Stomach (tissue), 9 donors: ENCODE measurements around the gene MMP20. TPM values are rescaled to one million over a fixed set of nuclear protein-coding genes. Genes with fewer than 3 reads are reported as not detected.

Experiments
- DNase-seq, 2 donors: peaks; one replicate each; pipeline versions ENCODE4 v3.0.0 to v3.0.0-alpha.2; 2013 to 2019
- H3K27ac ChIP-seq, 5 donors: fragments of 200-600 bp in 4 of 5; sonication (generic) in 4 of 5; one replicate each; pipeline ENCODE4 v1.5.1; 2013 to 2019; ENCODE audit warnings: mild to moderate bottlenecking in 1 of 5, moderate library complexity in 1 of 5
- H3K27me3 ChIP-seq, 3 donors: fragments of 200-600 bp; sonication (generic); one replicate each; pipeline ENCODE4 v1.5.1; 2017 to 2019; ENCODE audit warnings: mixed run types in 1 of 3
- H3K36me3 ChIP-seq, 4 donors: fragments of 200-600 bp; sonication (generic); 1 replicate in 3 of 4; 2 replicates in 1 of 4; pipeline ENCODE4 v1.5.1; 2016 to 2019
- H3K4me1 ChIP-seq, 4 donors: fragments of 200-600 bp; sonication (generic); one replicate each; pipeline ENCODE4 v1.5.1; 2016 to 2019
- H3K4me3 ChIP-seq, 4 donors: fragments of 200-600 bp; sonication (generic) in 3 of 4; one replicate each; pipeline ENCODE4 v1.5.1; 2016 to 2019; ENCODE audit warnings: mild to moderate bottlenecking in 1 of 4
- H3K9me3 ChIP-seq, 4 donors: fragments of 200-600 bp; sonication (generic); one replicate each; pipeline ENCODE4 v1.5.1; 2016 to 2019
- CTCF ChIP-seq, 7 experiments: fragments of 450-650 bp in 4 of 7; fragments of 200-600 bp in 3 of 7; sonication (generic) in 3 of 7; IDR thresholded peaks; one replicate each; pipeline ENCODE4 v1.5.1; 2016 to 2019; ENCODE audit warnings: antibody characterized with exemption in 7 of 7, control low read depth in 2 of 7, mild to moderate bottlenecking in 1 of 7
- EP300 ChIP-seq: sonication (generic); formaldehyde crosslinking; IDR thresholded peaks from one replicate; pipeline ENCODE4 v1.6.1; 2017; ENCODE audit warnings: antibody characterized with exemption
- POLR2A ChIP-seq, 4 donors: fragments of 450-650 bp; IDR thresholded peaks; one replicate each; pipeline ENCODE4 v1.6.1; 2016; ENCODE audit warnings: antibody characterized with exemption in 4 of 4, control low read depth in 2 of 4, mild to moderate bottlenecking in 1 of 4, moderate library complexity in 1 of 4
- POLR2AphosphoS5 ChIP-seq, 3 donors: sonication (generic); formaldehyde crosslinking; IDR thresholded peaks; one replicate each; pipeline ENCODE4 v1.6.1; 2016; ENCODE audit warnings: antibody characterized with exemption in 3 of 3
- WGBS, 5 donors: extraction: QIAGEN DNeasy Blood & Tissue Kit in 3 of 5; methylation state at CpG; one replicate each; pipeline versions ENCODE4 v1.1.5 to v1.1.7; 2013 to 2018; 5-methylcytosine and 5-hydroxymethylcytosine counted together
- intact Hi-C: fragments of 100-400 bp; cut with DNase I; formaldehyde crosslinking; loops from one replicate; pipeline ENCODE4 v1.15.1; 2023; ENCODE audit warnings: low total_unique reads
- polyA plus RNA-seq, 3 donors: library from polyadenylated mRNA; stranded (reverse); fragments of 200-250 nt; gene quantifications; one replicate each; pipeline ENCODE4 v1.2.3, GENCODE V29; 2013
- total RNA-seq, 5 donors: library from RNA; depleted of rRNA; stranded (reverse); fragments of >200 nt; gene quantifications; one replicate each; pipeline versions ENCODE4 v1.1.0 to v1.2.3, GENCODE V29; 2014 to 2016
- donor health status: healthy with polysubstance abuse.
- donor health status: Bipolar disorder and iron deficiency.
- donor health status: healthy.

Gene MMP20
- total and polyA plus RNA-seq, 8 donors, result not detected

- no peaks in the 10 kb centered on the region for H3K36me3 ChIP-seq
- no peaks in the 10 kb centered on the region for H3K27me3 ChIP-seq
- TF ChIP-seq EP300, result no peak
- TF ChIP-seq POLR2A (IDR thresholded peaks at IDR 0.05), result no peak
- no peaks in the 10 kb centered on the region for H3K9me3 ChIP-seq
- no peak overlapping the region for H3K4me3 ChIP-seq
- 80 to 86% (median 84%) methylated on average over 6 to 7 of the region's 7 CpGs for WGBS, 5 donors
- H3K27ac ChIP-seq, result no peak overlapping the region
- peak in 1 of 2 donors; percentile 11 for DNase-seq
- H3K4me1 ChIP-seq, result peaks cover 0 to 4% (median 0%) of the 10 kb centered on the region in 4 donors
- intact Hi-C loops, result no loop called here
Observed at GRCh38 chr11:102615077-102615893, 9.8 kb downstream of the MMP20 start.

- no peak for TF ChIP-seq POLR2AphosphoS5 (IDR thresholded peaks at IDR 0.05)
- no peak for TF ChIP-seq EP300
- no peak for TF ChIP-seq POLR2A (IDR thresholded peaks at IDR 0.05)
- no peak for TF ChIP-seq CTCF (IDR thresholded peaks at IDR 0.05)
- Histone ChIP-seq H3K27ac (no peak overlapping the region), H3K4me1 (peaks cover 0 to 4% (median 0%) of the 10 kb centered on the region in 4 donors), H3K36me3 (no peaks in the 10 kb centered on the region), H3K27me3 (no peaks in the 10 kb centered on the region), H3K9me3 (no peaks in the 10 kb centered on the region), H3K4me3 (no peak overlapping the region)
- 80 to 90% (median 83%) methylated on average over 2 of the region's 2 CpGs for WGBS, 5 donors
- no peak for DNase-seq
- intact Hi-C loops, result no loop called here
Observed at GRCh38 chr11:102614485-102614884, 10.6 kb downstream of the MMP20 start.

- Histone ChIP-seq H3K27ac (no peak overlapping the region), H3K27me3 (no peaks in the 10 kb centered on the region), H3K4me1 (peaks cover 0 to 4% (median 0%) of the 10 kb centered on the region in 4 donors), H3K36me3 (no peaks in the 10 kb centered on the region), H3K4me3 (no peak overlapping the region), H3K9me3 (no peaks in the 10 kb centered on the region)
- intact Hi-C loops, result no loop called here
- TF ChIP-seq EP300 (no peak), POLR2A (IDR thresholded peaks at IDR 0.05) (no peak), POLR2AphosphoS5 (IDR thresholded peaks at IDR 0.05) (no peak), CTCF (IDR thresholded peaks at IDR 0.05) (no peak)
- DNase-seq, result no peak
- WGBS, 5 donors, result 87 to 95% (median 91%) methylated on average over 2 of the region's 2 CpGs
Observed at GRCh38 chr11:102614031-102614430, 11.1 kb downstream of the MMP20 start.

GRCh38 chr11:102613450-102613849 is 11.7 kb downstream of the MMP20 start:
- no peaks in the 10 kb centered on the region for H3K27me3 ChIP-seq
- no peak for TF ChIP-seq POLR2AphosphoS5 (IDR thresholded peaks at IDR 0.05)
- TF ChIP-seq POLR2A (IDR thresholded peaks at IDR 0.05), result no peak
- no peak for TF ChIP-seq CTCF (IDR thresholded peaks at IDR 0.05)
- TF ChIP-seq EP300, result no peak
- no peak overlapping the region for H3K4me3 ChIP-seq
- H3K27ac ChIP-seq, result no peak overlapping the region
- no peaks in the 10 kb centered on the region for H3K36me3 ChIP-seq
- intact Hi-C loops, result no loop called here
- H3K9me3 ChIP-seq, result no peaks in the 10 kb centered on the region
- DNase-seq, result no peak
- 53 to 73% (median 71%) methylated on average over 1 of the region's 1 CpG for WGBS, 5 donors
- H3K4me1 ChIP-seq, result peaks cover 0 to 4% (median 0%) of the 10 kb centered on the region in 4 donors

GRCh38 chr11:102611291-102611690 is 13.8 kb downstream of the MMP20 start:
- Histone ChIP-seq H3K27me3 (no peaks in the 10 kb centered on the region), H3K36me3 (no peaks in the 10 kb centered on the region), H3K4me3 (no peak overlapping the region), H3K4me1 (peaks cover 0 to 4% (median 0%) of the 10 kb centered on the region in 4 donors), H3K27ac (no peak overlapping the region), H3K9me3 (no peaks in the 10 kb centered on the region)
- TF ChIP-seq CTCF (IDR thresholded peaks at IDR 0.05), result no peak
- no peak for TF ChIP-seq POLR2AphosphoS5 (IDR thresholded peaks at IDR 0.05)
- TF ChIP-seq EP300, result no peak
- no peak for TF ChIP-seq POLR2A (IDR thresholded peaks at IDR 0.05)
- 83 to 95% (median 85%) methylated on average over 4 of the region's 4 CpGs for WGBS, 5 donors
- intact Hi-C loops, result no loop called here
- DNase-seq, result no peak
